ENCODE data around the gene EIF4E3.

The EIF4E3 gene

DNA sequence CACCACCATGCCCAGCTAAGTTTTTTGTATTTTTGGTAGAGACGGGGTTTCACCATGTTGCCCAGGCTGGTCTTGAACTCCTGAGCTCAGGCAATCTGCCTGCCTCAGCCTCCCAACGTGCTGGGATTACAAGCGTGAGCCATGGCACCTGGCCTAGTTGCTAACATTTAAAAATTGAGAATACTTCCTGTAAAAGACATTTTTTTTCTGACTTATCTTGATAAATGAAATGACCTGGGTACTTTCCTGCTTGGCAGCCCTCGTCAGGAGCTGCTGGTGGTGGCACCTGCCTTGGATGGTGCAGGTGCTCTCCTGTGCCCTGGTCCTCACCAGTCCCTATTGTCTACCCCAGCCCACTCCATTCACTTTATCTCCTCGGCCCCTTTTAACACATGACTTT lies 74.8 kb downstream of the EIF4E3 start:
- no peak for DNase-seq (ENCODE audit: low read depth in 3 of 3)

DNA sequence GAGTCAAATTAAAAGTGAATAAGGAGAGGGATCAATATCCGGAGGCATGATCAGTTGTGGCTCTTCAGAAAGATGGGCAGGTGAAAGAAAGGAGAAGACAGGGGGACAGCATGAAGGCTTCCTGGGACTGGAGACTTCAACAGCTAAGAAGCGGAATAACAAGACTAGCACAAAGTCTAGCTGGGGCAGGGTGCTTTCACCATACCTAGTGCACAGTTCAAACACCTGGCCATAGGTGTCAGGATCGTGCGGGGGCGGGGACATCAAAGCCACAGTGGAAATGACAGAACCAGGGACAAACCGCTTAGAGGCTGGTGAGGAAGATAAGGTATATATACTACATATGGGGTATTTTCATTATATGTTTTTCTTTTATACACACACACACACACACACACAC lies 75.4 kb downstream of the EIF4E3 start:
- DNase-seq (ENCODE audit: low read depth in 3 of 3): no peak

DNA sequence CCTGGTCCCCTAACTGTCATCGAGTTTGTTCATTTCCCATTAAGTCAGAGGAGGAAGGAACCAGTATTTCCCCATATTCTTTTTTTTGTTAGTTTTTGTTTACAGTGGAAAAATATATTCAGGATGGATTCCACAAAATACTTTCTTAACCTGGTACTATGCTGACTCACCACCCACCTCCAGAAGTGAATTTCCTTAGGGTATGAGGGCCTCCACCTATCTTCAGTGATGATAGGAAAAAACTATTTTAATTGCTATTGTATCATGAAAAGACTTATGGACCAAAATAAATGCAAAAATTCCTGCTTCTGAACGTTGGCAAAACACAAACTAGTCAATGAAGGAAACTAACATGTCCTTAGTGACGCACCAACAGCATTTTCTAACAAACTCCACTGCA lies 77.5 kb downstream of the EIF4E3 start:
- DNase-seq (ENCODE audit: low read depth in 3 of 3): no peak

DNA sequence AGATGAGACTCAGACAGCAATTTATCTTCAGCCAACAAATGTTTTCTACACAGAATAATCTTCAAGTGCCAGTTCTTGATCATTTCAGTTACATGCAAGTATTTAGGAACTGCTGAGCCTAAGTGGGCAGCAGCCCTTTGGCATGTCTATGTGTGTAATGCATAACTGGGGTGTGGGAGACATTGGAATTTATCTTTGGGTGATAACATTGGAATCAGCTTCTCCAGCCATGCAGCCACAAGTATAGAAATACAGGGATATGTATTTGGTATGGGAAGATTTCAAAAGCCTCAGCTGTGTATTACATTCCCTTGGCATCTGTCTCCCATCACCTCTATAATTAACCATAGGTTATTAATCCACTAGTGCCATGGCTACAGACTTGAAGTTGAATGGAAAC lies 78.2 kb downstream of the EIF4E3 start:
- no peak for DNase-seq (ENCODE audit: low read depth in 3 of 3)

DNA sequence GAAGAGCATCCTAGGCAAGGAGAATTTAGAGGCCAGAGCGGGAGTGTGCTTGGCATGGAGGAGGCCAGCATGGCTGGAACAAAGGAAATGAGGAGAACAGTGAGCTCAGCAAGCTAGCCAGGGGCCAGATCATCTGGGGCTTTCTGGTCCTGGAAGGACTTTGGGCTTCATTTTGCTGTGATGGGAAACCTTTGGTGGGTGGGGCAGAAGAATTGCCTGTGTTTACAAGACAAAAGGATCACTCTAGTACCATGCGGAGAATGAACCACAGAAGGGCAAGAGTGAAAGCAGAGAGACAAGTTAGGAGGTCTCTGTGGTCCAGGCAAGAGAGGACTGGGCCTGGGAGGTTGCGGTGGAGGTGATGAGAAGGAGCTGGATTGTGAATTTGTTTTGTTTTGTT lies 80.1 kb downstream of the EIF4E3 start:
- DNase-seq (ENCODE audit: low read depth in 3 of 3): no peak

DNA sequence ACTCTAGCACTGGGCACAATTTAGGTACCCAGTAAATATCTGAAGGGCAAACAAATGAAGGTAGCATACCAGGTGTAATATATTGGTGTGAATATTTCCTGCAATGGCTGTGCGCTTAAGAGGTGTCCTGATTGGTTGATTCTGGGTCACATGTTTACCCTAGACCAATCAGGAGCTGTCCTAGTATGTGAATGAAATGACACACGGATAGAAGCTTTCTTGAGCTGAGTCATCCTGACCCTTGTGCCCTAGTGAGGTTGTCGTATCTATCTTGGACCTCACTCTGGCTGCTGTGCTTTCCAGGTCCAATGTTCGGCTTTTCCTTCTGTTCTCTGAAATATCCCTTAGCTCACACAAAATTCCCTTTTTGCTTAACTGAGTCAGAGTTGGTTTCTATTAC lies 83.5 kb downstream of the EIF4E3 start:
- no peak for DNase-seq (ENCODE audit: low read depth in 3 of 3)

DNA sequence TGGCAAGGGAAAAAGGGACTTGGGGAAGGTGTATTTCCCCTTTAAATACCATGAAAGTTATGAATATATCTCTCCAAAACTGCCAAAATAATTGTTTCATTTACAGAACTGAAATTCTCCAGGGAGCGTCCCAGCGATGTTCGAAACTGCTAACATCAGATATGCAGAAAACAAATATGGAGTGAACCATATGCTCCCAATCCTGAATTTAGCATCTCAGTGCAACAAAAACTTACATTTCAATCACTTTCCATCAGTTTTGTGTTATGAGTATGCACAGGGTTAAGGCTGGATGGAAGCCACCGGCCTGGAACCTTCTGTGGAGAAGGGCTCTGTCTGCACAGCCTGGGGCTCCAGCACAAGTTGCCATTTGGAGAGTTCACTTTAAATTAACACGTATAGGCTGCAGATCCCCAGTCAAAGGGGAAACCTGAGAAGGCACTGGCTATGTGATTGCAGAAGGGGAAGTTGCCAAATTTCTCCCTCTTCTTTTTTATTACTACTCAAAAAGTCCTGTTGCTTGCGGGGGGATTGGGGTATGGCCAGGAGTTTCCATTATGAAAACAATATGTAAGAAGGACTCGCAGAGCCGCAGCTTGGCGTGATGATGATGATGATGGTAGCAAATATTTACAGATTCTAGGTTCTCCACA lies 84.7 kb downstream of the EIF4E3 start:
- DNase-seq (ENCODE audit: low read depth in 3 of 3): no peak

DNA sequence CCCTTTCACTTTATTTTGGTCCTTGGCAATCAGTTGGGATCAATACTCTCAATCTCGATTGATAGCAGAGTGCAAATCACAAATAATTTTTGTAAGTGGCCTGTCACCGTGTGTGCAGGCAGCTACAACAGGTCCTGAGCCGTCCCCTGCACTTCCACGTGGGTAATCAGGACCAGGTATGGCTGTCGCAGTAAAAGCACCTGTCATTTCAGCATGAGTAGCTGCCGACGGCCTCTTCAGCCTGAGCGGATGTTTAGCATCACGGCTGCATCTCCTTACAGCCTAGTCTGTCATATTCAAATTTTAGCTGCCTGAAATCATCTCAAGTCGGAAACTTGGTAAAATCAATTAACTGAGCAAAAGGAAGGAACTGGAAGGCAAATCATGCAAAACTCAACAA lies 88.7 kb downstream of the EIF4E3 start:
- no peak for DNase-seq (ENCODE audit: low read depth in 3 of 3)

DNA sequence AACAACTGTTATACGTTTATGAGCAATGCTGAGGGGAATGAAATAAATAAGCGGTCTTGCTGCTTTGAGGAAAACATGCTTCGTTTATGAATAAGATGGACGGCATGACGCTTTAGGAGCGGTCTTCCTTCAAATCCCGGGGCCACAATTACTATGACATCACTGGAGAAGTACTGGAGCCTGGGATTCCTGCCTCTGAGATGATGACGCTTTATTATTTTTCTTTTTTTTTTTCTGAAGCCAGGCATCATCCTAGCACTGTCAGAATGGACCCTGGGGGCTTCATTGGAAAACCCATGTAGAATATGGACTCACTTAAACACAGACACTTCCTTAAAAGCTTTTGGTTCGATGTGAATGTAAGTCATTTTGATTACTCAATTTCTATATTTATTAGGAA lies 89.2 kb downstream of the EIF4E3 start:
- no peak for DNase-seq (ENCODE audit: low read depth in 3 of 3)

DNA sequence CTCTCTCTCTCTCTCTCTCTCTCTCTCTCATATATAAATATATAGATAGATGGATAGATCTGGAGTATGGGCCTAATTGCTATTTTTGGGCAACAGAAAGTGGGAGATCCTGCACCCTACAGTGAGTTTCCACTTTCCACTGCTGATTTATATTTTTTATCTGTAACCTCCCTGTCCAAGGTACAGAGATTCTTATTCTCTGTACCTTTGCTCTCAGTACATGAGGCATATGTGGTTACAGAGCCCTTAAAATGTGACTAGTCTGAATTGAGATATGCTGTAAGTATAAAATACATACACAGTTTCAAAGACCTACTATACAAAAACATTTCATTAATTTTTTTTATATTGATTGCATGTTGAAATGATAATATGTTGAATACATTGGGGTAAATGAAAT lies 90.5 kb downstream of the EIF4E3 start:
- DNase-seq (ENCODE audit: low read depth in 3 of 3): no peak

DNA sequence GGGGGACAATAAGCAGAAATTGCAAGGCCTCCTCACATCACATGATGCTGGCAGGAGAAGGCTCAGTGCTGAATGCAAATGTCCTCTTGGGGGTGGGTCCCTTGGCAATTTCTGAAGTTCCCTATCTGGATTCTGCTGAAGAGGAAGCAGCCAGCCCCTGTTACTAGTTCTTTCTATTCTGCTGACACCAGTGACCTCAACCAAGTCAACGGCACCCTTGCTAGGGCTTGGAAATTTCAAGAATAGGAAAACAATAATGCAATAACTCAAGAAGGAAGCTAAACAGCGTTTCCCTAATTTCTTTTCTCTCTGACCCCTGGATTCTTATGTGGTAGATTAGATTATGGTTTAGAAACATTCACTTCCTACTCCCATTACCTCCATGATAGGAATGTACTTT lies 95.5 kb downstream of the EIF4E3 start:
- no peak for DNase-seq (ENCODE audit: low read depth in 3 of 3)

DNA sequence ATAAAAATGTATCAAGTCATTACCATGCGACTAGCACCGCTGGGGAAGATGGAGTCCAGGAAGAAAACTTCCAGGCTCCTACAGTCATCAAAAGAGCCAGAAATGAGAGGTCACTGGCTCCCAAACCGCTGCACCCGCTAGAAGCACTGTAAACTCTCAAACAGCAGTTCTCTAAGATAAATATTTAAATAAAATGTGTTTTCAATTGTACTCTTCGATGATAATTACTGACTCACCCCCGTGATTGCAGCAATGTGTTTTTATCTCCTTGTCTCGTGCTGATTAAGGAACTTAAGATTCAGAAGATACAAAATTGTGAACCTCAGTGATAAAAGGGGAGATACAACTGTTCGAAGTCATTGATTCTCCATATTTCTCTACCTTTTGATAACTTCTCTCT lies 95.9 kb downstream of the EIF4E3 start:
- no peak for DNase-seq (ENCODE audit: low read depth in 3 of 3)

DNA sequence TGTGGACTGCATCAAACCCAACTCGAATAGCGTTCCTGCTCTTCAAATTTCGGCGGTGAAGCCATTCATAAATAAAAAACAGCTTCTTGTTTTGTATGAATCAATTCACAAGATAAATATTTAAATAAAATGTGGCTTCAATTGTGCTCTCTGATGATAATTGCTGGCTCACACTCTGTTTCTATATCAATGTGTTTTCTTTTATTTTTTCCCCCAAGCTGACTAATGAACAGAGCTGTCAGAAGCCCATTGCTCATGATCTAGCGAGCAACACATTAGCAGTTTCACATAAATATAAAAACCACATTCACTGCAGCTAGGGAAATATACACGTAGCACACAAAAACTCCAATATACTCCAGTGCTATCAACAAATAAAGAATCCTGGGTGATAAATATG lies 96.7 kb downstream of the EIF4E3 start:
- DNase-seq (ENCODE audit: low read depth in 3 of 3): no peak

DNA sequence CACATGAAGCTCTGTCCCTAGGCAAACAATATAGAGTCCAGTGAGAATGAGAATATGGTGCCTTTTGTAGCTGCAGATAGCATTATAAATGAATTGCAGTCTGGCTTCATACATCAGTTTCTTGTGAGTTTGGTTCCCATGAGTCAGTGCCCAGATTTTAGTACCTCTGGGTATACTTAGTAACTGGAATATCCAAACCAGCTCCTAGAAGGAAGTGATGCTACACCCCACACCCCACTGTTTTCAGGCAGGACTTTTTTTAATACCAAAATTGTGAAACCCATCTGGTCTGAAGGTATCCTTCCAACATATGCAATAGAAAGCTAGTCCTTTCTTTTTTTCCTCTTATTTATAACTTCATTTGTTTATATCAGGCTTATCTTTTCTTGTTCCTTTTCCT lies 99.5 kb downstream of the EIF4E3 start:
- DNase-seq (ENCODE audit: low read depth in 3 of 3): no peak

Measured in stimulated activated CD4-positive, alpha-beta T cell treated with anti-CD3 and anti-CD28 coated beads, TNF-alpha, amount 100 ng/mL, for 48 hours (primary cell).